ENCODE measurements around the gene WHAMM. TPM values are rescaled to one million over a fixed set of nuclear protein-coding genes. Genes with fewer than 3 reads are reported as not detected.

Gene WHAMM
- total and polyA plus RNA-seq, 4 donors: 4.4 to 9.8 (median 7.3) TPM

DNA sequence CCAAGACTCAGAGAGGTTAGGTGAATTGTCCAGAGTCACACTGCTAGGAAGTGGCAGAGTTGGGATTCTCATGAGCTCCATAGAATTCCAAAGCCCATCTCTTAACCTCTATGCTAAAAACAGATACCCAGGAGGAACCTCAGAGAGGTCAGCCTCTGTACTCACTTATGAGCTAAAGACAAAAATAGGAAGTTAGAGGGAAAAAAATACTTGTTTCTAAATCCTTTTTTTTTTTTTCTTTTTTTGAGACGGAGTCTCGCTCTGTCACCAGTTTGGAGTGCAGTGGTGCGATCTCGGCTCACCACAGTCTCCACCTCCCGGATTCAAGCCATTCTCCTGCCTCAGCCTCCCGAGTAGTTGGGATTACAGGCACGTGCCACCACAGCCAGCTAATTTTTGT, 34.9 kb upstream of the WHAMM start:
- WGBS (ENCODE audit: insufficient coverage): 100% methylated on average over 4 of the region's 7 CpGs
- H3K27me3 ChIP-seq (ENCODE audit: control insufficient read depth, insufficient read depth, low read length): no peaks in the 10 kb centered on the region
- H3K9me3 ChIP-seq (ENCODE audit: control insufficient read depth, insufficient read depth, low read length): no peaks in the 10 kb centered on the region
- no peak overlapping the region for H3K27ac ChIP-seq (ENCODE audit: low read depth, low read length)
- DNase-seq (ENCODE audit: low read depth in 4 of 6, low spot score in 6 of 6): no peak
- H3K4me1 ChIP-seq (ENCODE audit: control insufficient read depth, insufficient read depth, low read length): no peaks in the 10 kb centered on the region
- peaks cover 4% of the 10 kb centered on the region for H3K36me3 ChIP-seq (ENCODE audit: control insufficient read depth, insufficient read depth, low read length)
- no peak overlapping the region for H3K4me3 ChIP-seq (ENCODE audit: low read depth, low read length)

DNA sequence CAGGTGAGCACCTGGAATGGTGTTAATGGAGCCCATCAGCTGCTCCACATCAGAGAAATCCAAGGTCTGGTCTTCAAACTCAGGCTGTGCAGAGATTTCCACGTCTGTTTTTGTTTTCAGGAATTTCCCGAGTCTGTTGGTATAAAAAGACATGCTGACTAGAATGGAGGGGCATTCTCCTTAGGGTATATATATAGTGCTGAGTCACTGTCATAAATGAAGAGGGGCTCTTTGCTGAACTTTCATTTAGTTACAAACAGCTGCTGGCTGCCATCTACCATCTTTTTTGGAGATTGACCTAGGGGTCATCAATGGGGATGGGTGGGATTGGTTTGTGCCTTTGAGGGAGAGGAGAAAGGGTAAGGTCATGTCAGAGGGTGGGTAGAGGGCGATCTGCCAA, 30.7 kb upstream of the WHAMM start:
- 95% methylated on average over 2 of the region's 3 CpGs for WGBS (ENCODE audit: insufficient coverage)
- Histone ChIP-seq H3K9me3 (ENCODE audit: control insufficient read depth, insufficient read depth, low read length) (no peaks in the 10 kb centered on the region), H3K4me1 (ENCODE audit: control insufficient read depth, insufficient read depth, low read length) (no peaks in the 10 kb centered on the region), H3K4me3 (ENCODE audit: low read depth, low read length) (no peak overlapping the region), H3K27ac (ENCODE audit: low read depth, low read length) (no peak overlapping the region), H3K36me3 (ENCODE audit: control insufficient read depth, insufficient read depth, low read length) (no peaks in the 10 kb centered on the region), H3K27me3 (ENCODE audit: control insufficient read depth, insufficient read depth, low read length) (no peaks in the 10 kb centered on the region)
- no peak for DNase-seq (ENCODE audit: low read depth in 4 of 6, low spot score in 6 of 6)

- H3K36me3 ChIP-seq (ENCODE audit: control insufficient read depth, insufficient read depth, low read length): no peaks in the 10 kb centered on the region
- no peak for DNase-seq (ENCODE audit: low read depth in 4 of 6, low spot score in 6 of 6)
- no peaks in the 10 kb centered on the region for H3K9me3 ChIP-seq (ENCODE audit: control insufficient read depth, insufficient read depth, low read length)
- H3K27ac ChIP-seq (ENCODE audit: low read depth, low read length): no peak overlapping the region
- WGBS (ENCODE audit: insufficient coverage): 71% methylated on average over 1 of the region's 4 CpGs
- no peak overlapping the region for H3K4me3 ChIP-seq (ENCODE audit: low read depth, low read length)
- no peaks in the 10 kb centered on the region for H3K27me3 ChIP-seq (ENCODE audit: control insufficient read depth, insufficient read depth, low read length)
- H3K4me1 ChIP-seq (ENCODE audit: control insufficient read depth, insufficient read depth, low read length): no peaks in the 10 kb centered on the region
Observed at GRCh38 chr15:82781349-82781748, 28.1 kb upstream of the WHAMM start.

- 94% methylated on average over 2 of the region's 2 CpGs for WGBS (ENCODE audit: insufficient coverage)
- Histone ChIP-seq H3K27ac (ENCODE audit: low read depth, low read length) (no peak overlapping the region), H3K36me3 (ENCODE audit: control insufficient read depth, insufficient read depth, low read length) (peaks cover 3% of the 10 kb centered on the region), H3K9me3 (ENCODE audit: control insufficient read depth, insufficient read depth, low read length) (peaks cover under 1% of the 10 kb centered on the region), H3K4me3 (ENCODE audit: low read depth, low read length) (no peak overlapping the region), H3K4me1 (ENCODE audit: control insufficient read depth, insufficient read depth, low read length) (no peaks in the 10 kb centered on the region), H3K27me3 (ENCODE audit: control insufficient read depth, insufficient read depth, low read length) (no peaks in the 10 kb centered on the region)
- DNase-seq (ENCODE audit: low read depth in 4 of 6, low spot score in 6 of 6): no peak
Observed at GRCh38 chr15:82788496-82788895, 20.9 kb upstream of the WHAMM start.

GRCh38 chr15:82789491-82789890, 19.9 kb upstream of the WHAMM start:
- WGBS (ENCODE audit: insufficient coverage): no CpG with 5 or more reads among the region's 1 CpG
- Histone ChIP-seq H3K4me1 (ENCODE audit: control insufficient read depth, insufficient read depth, low read length) (no peaks in the 10 kb centered on the region), H3K9me3 (ENCODE audit: control insufficient read depth, insufficient read depth, low read length) (peaks cover 5% of the 10 kb centered on the region), H3K36me3 (ENCODE audit: control insufficient read depth, insufficient read depth, low read length) (peaks cover 3% of the 10 kb centered on the region), H3K4me3 (ENCODE audit: low read depth, low read length) (no peak overlapping the region), H3K27ac (ENCODE audit: low read depth, low read length) (no peak overlapping the region), H3K27me3 (ENCODE audit: control insufficient read depth, insufficient read depth, low read length) (no peaks in the 10 kb centered on the region)
- DNase-seq (ENCODE audit: low read depth in 4 of 6, low spot score in 6 of 6): no peak

GRCh38 chr15:82790321-82790720, 19.1 kb upstream of the WHAMM start:
- no peak overlapping the region for H3K4me3 ChIP-seq (ENCODE audit: low read depth, low read length)
- no peaks in the 10 kb centered on the region for H3K4me1 ChIP-seq (ENCODE audit: control insufficient read depth, insufficient read depth, low read length)
- 90% methylated on average over 2 of the region's 11 CpGs for WGBS (ENCODE audit: insufficient coverage)

DNA sequence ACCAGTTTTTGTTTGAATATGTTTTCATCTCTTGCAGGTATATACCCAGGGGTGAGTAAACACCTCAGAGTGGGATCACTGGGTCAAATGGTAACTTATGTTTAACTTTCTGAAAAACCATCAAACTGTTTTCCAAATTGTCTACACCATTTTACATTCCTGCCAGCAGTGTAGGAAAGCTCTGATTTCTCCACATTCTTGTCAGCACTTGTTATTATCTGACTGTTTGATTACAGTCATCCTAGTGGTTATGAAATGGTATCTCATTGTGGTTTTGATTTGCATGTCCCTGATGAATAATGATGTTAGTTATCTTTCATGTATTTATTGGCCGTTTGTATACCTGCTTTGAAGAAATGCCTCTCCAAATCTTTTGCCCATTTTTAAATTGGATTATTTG, 17.4 kb upstream of the WHAMM start:
- no peak overlapping the region for H3K4me3 ChIP-seq (ENCODE audit: low read depth, low read length)
- no CpG with 5 or more reads among the region's 1 CpG for WGBS (ENCODE audit: insufficient coverage)
- no peak overlapping the region for H3K27ac ChIP-seq (ENCODE audit: low read depth, low read length)
- no peaks in the 10 kb centered on the region for H3K36me3 ChIP-seq (ENCODE audit: control insufficient read depth, insufficient read depth, low read length)
- DNase-seq (ENCODE audit: low read depth in 4 of 6, low spot score in 6 of 6): no peak
- H3K27me3 ChIP-seq (ENCODE audit: control insufficient read depth, insufficient read depth, low read length): no peaks in the 10 kb centered on the region
- H3K9me3 ChIP-seq (ENCODE audit: control insufficient read depth, insufficient read depth, low read length): peaks cover 5% of the 10 kb centered on the region
- no peaks in the 10 kb centered on the region for H3K4me1 ChIP-seq (ENCODE audit: control insufficient read depth, insufficient read depth, low read length)

More at GRCh38 chr15:82790321-82790720, 19.1 kb upstream of the WHAMM start:
- peaks cover 5% of the 10 kb centered on the region for H3K9me3 ChIP-seq (ENCODE audit: control insufficient read depth, insufficient read depth, low read length)
- no peak overlapping the region for H3K27ac ChIP-seq (ENCODE audit: low read depth, low read length)
- no peaks in the 10 kb centered on the region for H3K27me3 ChIP-seq (ENCODE audit: control insufficient read depth, insufficient read depth, low read length)
- H3K36me3 ChIP-seq (ENCODE audit: control insufficient read depth, insufficient read depth, low read length): peaks cover 3% of the 10 kb centered on the region
- no peak for DNase-seq (ENCODE audit: low read depth in 4 of 6, low spot score in 6 of 6)

DNA sequence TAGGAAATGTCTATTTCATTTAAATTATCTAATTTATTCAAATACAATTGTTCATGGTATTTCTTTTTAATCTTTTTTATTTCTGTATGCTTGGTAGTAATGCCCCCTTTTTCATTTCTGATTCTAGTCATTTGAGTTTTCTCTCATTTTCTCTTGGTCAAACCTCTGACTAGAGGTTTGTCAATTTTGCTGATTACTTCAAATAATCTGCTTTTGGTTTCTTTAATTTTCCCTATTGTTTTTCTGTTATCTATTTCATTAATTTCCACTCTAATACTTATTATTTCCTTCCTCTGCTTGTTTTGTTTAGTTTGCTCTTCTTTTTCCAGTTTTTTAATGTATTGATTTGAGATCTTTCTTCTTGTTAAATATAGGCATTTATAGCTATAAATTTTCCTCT, 15.7 kb upstream of the WHAMM start:
- H3K4me1 ChIP-seq (ENCODE audit: control insufficient read depth, insufficient read depth, low read length): no peaks in the 10 kb centered on the region
- H3K36me3 ChIP-seq (ENCODE audit: control insufficient read depth, insufficient read depth, low read length): no peaks in the 10 kb centered on the region
- no peak overlapping the region for H3K27ac ChIP-seq (ENCODE audit: low read depth, low read length)
- peaks cover 5% of the 10 kb centered on the region for H3K9me3 ChIP-seq (ENCODE audit: control insufficient read depth, insufficient read depth, low read length)
- no peak for DNase-seq (ENCODE audit: low read depth in 4 of 6, low spot score in 6 of 6)
- no peaks in the 10 kb centered on the region for H3K27me3 ChIP-seq (ENCODE audit: control insufficient read depth, insufficient read depth, low read length)
- no peak overlapping the region for H3K4me3 ChIP-seq (ENCODE audit: low read depth, low read length)

DNA sequence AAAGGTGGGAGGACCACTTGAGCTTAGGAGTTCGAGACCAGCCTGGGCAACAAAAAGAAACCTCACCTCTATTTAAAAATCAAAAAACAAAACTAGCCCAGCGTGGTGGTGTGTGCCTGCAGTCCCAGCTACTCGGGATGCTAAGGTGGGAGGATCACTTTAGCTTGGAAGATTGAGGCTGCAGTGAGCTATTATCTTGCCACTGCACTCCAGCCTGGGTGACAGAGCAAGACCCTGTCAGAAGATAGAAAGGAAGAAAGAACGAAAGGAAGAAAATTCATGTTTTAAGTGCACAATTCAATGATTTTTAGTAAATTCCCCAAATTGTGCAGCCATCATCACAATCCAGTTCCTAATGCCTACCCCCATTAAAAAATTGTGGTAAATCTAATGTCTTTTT, 11.3 kb upstream of the WHAMM start:
- 67% methylated on average over 1 of the region's 4 CpGs for WGBS (ENCODE audit: insufficient coverage)
- H3K27ac ChIP-seq (ENCODE audit: low read depth, low read length): no peak overlapping the region
- peaks cover 3% of the 10 kb centered on the region for H3K36me3 ChIP-seq (ENCODE audit: control insufficient read depth, insufficient read depth, low read length)
- H3K27me3 ChIP-seq (ENCODE audit: control insufficient read depth, insufficient read depth, low read length): no peaks in the 10 kb centered on the region
- H3K9me3 ChIP-seq (ENCODE audit: control insufficient read depth, insufficient read depth, low read length): peaks cover 5% of the 10 kb centered on the region
- no peaks in the 10 kb centered on the region for H3K4me1 ChIP-seq (ENCODE audit: control insufficient read depth, insufficient read depth, low read length)
- DNase-seq (ENCODE audit: low read depth in 4 of 6, low spot score in 6 of 6): no peak
- H3K4me3 ChIP-seq (ENCODE audit: low read depth, low read length): no peak overlapping the region

DNA sequence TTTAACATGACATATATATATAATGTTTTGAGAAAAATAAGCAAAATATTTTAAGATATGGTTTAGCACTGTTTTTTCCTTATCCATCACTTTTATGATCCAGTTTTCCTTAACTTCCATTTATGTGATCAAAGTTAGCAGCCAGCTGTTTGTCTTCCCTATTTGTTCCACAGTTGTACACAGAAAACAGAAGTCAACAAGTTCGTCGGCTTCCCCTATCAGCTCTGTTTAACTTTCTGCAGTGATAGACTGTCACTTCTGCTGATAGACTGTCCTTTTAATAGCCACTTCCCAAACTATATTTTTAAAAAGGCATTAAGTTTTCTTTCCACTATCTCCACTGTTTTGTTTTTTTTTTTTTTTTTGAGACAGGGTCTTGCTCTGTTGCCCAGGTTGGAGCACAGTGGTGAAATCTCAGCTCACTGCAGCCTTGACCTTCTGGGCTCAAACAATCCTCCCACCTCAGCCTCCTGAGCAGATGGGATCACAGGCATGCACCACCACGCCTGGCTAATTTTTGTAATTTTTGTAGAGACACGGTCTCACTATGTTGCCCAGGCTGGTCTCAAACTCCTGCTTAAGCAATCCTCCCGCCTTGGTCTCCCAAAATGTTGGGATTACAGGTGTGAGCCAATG, 10.8 kb upstream of the WHAMM start:
- no peak overlapping the region for H3K27ac ChIP-seq (ENCODE audit: low read depth, low read length)
- peaks cover 3% of the 10 kb centered on the region for H3K36me3 ChIP-seq (ENCODE audit: control insufficient read depth, insufficient read depth, low read length)
- H3K4me1 ChIP-seq (ENCODE audit: control insufficient read depth, insufficient read depth, low read length): no peaks in the 10 kb centered on the region
- peaks cover 2% of the 10 kb centered on the region for H3K9me3 ChIP-seq (ENCODE audit: control insufficient read depth, insufficient read depth, low read length)
- DNase-seq (ENCODE audit: low read depth in 4 of 6, low spot score in 6 of 6): no peak
- no peak overlapping the region for H3K4me3 ChIP-seq (ENCODE audit: low read depth, low read length)
- 90% methylated on average over 5 of the region's 5 CpGs for WGBS (ENCODE audit: insufficient coverage)
- H3K27me3 ChIP-seq (ENCODE audit: control insufficient read depth, insufficient read depth, low read length): no peaks in the 10 kb centered on the region

All from spinal cord (tissue), 10 donors.